OCI-LY1 (cell line): ENCODE measurements around the gene NEGR1.

Source experiments
- CTCF ChIP-seq: fragments of 200-600 bp; sonication (generic), shearing (Covaris generic); IDR thresholded peaks from 2 replicates; pipeline ENCODE4 v1.5.1; 2017; ENCODE audit warnings: mild to moderate bottlenecking, antibody characterized with exemption, low read length, moderate library complexity, mixed read lengths
- EZH2 ChIP-seq: fragments of 200-600 bp; sonication (generic), shearing (Covaris generic); IDR thresholded peaks from 2 replicates; pipeline ENCODE4 v1.8.0; 2017; ENCODE audit warnings: borderline replicate concordance, mixed run types, mild to moderate bottlenecking, antibody characterized with exemption, low read length, moderate library complexity, mixed read lengths

DNA sequence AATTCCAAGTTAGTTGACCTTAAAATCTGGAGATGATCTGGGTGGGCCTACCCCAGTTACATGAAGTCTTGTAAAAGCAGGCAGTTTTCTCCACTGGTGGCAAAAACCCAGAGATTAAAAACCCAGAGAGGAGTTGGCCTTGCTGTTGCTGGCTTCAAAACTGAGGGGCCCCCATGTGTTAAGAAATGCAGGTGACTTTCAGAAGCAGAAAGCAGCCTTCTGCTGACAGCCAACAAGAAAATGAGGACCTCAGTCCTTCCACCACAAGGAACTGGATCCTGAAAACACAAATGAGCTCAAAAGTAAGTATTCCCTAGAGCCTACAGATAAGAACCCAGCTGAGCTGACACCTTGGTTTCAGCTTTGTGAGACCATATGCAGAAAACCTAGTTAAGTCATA lies 857.8 kb downstream of the NEGR1 start:
- no peak for TF ChIP-seq CTCF
- no peak for TF ChIP-seq EZH2
